WTC11 (cell line): Measurements from ENCODE around the gene PHLDB2. TPM values are rescaled to one million over a fixed set of nuclear protein-coding genes. Genes with fewer than 3 reads are reported as not detected.

Experiments used
- ATAC-seq: fragments of 200-7000 bp; cut with Tn5 transposase; 2 replicates; pipeline ENCODE4 v1.10.0; 2021; ENCODE audit warnings: mild to moderate bottlenecking, moderate library complexity
- CTCF ChIA-PET: fragments of 300-600 bp; sonication (Branson Sonifier 250); formaldehyde crosslinking; loops from one replicate; lab custom pipeline; 2021; ENCODE audit warnings: antibody characterized with exemption; lab: Charles Lee
- POLR2A ChIA-PET: fragments of 350-600 bp; sonication (Branson Sonifier 250); formaldehyde crosslinking; loops from one replicate; lab custom pipeline; 2021; ENCODE audit warnings: antibody characterized with exemption; lab: Charles Lee
- DNase-seq: peaks from one replicate; pipeline ENCODE4 v3.0.0; 2021; ENCODE audit warnings: low spot score
- H3K27ac Mint-ChIP-seq: 2 replicates; pipeline ENCODE4 v1.8.0; 2021; ENCODE audit warnings: mixed read lengths
- H3K27me3 Mint-ChIP-seq: 2 replicates; pipeline ENCODE4 v1.8.0; 2021; ENCODE audit warnings: low read depth, mild to moderate bottlenecking, moderate library complexity, mixed read lengths
- H3K36me3 Mint-ChIP-seq: 2 replicates; pipeline ENCODE4 v1.8.0; 2021; ENCODE audit warnings: mixed read lengths
- H3K4me1 Mint-ChIP-seq: 2 replicates; pipeline ENCODE4 v1.8.0; 2022; ENCODE audit warnings: mixed read lengths
- H3K4me3 Mint-ChIP-seq: 2 replicates; pipeline ENCODE4 v1.8.0; 2021; ENCODE audit warnings: mild to moderate bottlenecking, moderate library complexity, mixed read lengths
- H3K9me3 Mint-ChIP-seq: 2 replicates; pipeline ENCODE4 v1.8.0; 2021; ENCODE audit warnings: mixed read lengths
- GTF2I ChIP-seq: fragments of 250-450 bp; sonication (Bioruptor Pico); conservative IDR thresholded peaks from 2 replicates; pipeline ENCODE4 v1.4.0; 2021; ENCODE audit warnings: mild to moderate bottlenecking
- IRF2 ChIP-seq: sonication (generic); formaldehyde crosslinking; IDR thresholded peaks from 2 replicates; pipeline ENCODE4 v1.8.0; 2022; ENCODE audit warnings: low read depth, missing genetic modification reagents, borderline replicate concordance
- USF1 ChIP-seq: sonication (generic); formaldehyde crosslinking; IDR thresholded peaks from 2 replicates; pipeline ENCODE4 v1.8.0; 2022; ENCODE audit warnings: mild to moderate bottlenecking, missing genetic modification reagents
- ZBTB21 ChIP-seq: sonication (generic); formaldehyde crosslinking; IDR thresholded peaks from 2 replicates; pipeline ENCODE4 v1.8.1; 2023; ENCODE audit warnings: mild to moderate bottlenecking, missing genetic modification reagents, borderline replicate concordance
- ZNF425 ChIP-seq: fragments of 250-450 bp; sonication (Bioruptor Pico); conservative IDR thresholded peaks from 2 replicates; pipeline ENCODE4 v1.9.0; 2021; ENCODE audit warnings: mild to moderate bottlenecking
- total RNA-seq: library from RNA; stranded (reverse); gene quantifications from 3 replicates; pipeline ENCODE4 v1.2.3, GENCODE V29; 2021

Gene PHLDB2
- total RNA-seq, 1 experiment from 2014 or later = 40.3 TPM

GRCh38 chr3:112020674-112021085 lies 161.6 kb downstream of the PHLDB2 start:
- Mint-ChIP-seq H3K4me3 (no peak overlapping the region), H3K36me3 (no peaks in the 10 kb centered on the region), H3K27ac (no peak overlapping the region), H3K27me3 (no peaks in the 10 kb centered on the region; the same call in 1 of the 2 replicates), H3K4me1 (no peaks in the 10 kb centered on the region; the same call in 1 of the 2 replicates), H3K9me3 (peaks cover 15% of the 10 kb centered on the region)
- POLR2A ChIA-PET = no interaction called here
- no peak for DNase-seq
- no peak for ATAC-seq
- CTCF ChIA-PET = no interaction called here
- TF ChIP-seq GTF2I (CRISPR knock-in tag) (no peak), USF1 (CRISPR knock-in tag) (no peak), ZNF425 (CRISPR knock-in tag) (no peak), ZBTB21 (CRISPR knock-in tag) (no peak), IRF2 (CRISPR knock-in tag) (no peak)

Other genes starting within 250 kb of the PHLDB2 start
- 1.8 to 2.4 TPM (median 2.3 TPM) in 3 replicates for gene PLCXD2, start 184.6 kb upstream of the PHLDB2 start, total RNA-seq
- 27.6 to 32.4 TPM (median 29.2 TPM) in 3 replicates for gene ABHD10, start 119.8 kb downstream of the PHLDB2 start, total RNA-seq
- gene TAGLN3, start 139.7 kb downstream of the PHLDB2 start, total RNA-seq = 2.8 to 3.3 TPM (median 2.8 TPM) in 3 replicates
- gene TMPRSS7, start 175.5 kb downstream of the PHLDB2 start, total RNA-seq = not detected in 3 replicates
- gene C3orf52, start 227.1 kb downstream of the PHLDB2 start, total RNA-seq = 10.2 to 14.3 TPM (median 10.3 TPM) in 3 replicates